ENCODE results near the gene UBE2E2. TPM values are rescaled to one million over a fixed set of nuclear protein-coding genes. Genes with fewer than 3 reads are reported as not detected.

The UBE2E2 gene
- total RNA-seq, 1 donor from 2014 or later: 32.5 TPM

- DNase-seq (ENCODE audit: low spot score, unreplicated experiment): no peak
- no peaks in the 10 kb centered on the region for H3K4me1 Mint-ChIP-seq (ENCODE audit: low read depth)
- H3K27ac Mint-ChIP-seq: no peak overlapping the region
- no peak overlapping the region for H3K4me3 Mint-ChIP-seq (ENCODE audit: low read depth)
- TF ChIP-seq, protein P1, sequence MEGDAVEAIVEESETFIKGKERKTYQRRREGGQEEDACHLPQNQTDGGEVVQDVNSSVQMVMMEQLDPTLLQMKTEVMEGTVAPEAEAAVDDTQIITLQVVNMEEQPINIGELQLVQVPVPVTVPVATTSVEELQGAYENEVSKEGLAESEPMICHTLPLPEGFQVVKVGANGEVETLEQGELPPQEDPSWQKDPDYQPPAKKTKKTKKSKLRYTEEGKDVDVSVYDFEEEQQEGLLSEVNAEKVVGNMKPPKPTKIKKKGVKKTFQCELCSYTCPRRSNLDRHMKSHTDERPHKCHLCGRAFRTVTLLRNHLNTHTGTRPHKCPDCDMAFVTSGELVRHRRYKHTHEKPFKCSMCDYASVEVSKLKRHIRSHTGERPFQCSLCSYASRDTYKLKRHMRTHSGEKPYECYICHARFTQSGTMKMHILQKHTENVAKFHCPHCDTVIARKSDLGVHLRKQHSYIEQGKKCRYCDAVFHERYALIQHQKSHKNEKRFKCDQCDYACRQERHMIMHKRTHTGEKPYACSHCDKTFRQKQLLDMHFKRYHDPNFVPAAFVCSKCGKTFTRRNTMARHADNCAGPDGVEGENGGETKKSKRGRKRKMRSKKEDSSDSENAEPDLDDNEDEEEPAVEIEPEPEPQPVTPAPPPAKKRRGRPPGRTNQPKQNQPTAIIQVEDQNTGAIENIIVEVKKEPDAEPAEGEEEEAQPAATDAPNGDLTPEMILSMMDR (IDR thresholded peaks at IDR 0.05; ENCODE audit: unreplicated experiment): no peak
- H3K9me3 Mint-ChIP-seq (ENCODE audit: low read depth): no peaks in the 10 kb centered on the region
- H3K27me3 Mint-ChIP-seq: no peaks in the 10 kb centered on the region
- no peaks in the 10 kb centered on the region for H3K36me3 Mint-ChIP-seq (ENCODE audit: insufficient read depth)
Observed at GRCh38 chr3:23232016-23232415, 28.9 kb downstream of the UBE2E2 start.

DNA sequence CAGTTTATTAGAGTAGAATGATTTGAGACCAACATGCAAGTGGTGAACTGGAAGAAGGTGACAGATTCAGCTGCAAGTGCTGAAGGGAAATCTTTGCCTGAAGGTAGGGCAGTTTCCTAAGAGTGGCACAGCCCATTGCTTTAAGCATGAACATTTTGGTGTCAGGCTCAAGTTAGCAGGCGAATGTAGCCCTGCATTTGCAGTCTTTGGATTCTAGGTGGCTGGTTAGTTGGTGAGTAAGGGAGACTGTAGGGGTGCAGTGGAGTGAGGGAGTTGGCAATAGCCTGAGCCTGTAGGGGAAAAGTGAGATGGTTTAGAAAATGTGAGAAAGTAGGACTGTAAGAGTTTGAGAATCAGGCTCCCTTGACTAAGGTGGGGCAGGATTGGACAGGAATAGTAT lies 29.7 kb downstream of the UBE2E2 start:
- Mint-ChIP-seq H3K9me3 (ENCODE audit: low read depth) (no peaks in the 10 kb centered on the region), H3K27me3 (no peaks in the 10 kb centered on the region), H3K4me3 (ENCODE audit: low read depth) (no peak overlapping the region), H3K27ac (peak overlapping the region; percentile 32), H3K4me1 (ENCODE audit: low read depth) (no peaks in the 10 kb centered on the region), H3K36me3 (ENCODE audit: insufficient read depth) (no peaks in the 10 kb centered on the region)
- TF ChIP-seq, protein P1 (IDR thresholded peaks at IDR 0.05; ENCODE audit: unreplicated experiment): no peak
- no peak for DNase-seq (ENCODE audit: low spot score, unreplicated experiment)

DNA sequence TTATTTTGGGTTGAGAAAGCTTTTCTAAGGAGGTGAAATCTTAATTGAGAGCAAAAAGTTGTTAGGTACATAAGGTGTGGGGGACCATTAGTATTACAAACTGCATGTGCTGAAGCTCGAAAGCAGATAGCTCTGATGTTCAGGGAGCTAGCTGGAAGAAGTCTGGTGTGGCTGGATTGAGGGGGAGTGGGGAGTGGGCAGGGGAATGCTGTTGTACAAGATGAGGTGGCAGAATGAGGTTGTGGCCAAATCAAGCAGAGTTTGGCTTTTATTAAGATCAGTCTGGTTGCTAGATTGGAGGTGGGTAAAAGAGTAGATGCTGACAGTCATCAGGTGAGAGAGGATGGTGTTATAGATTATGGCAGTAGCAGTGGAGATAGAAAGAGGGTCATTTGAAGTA lies 32.1 kb downstream of the UBE2E2 start:
- Mint-ChIP-seq H3K9me3 (ENCODE audit: low read depth) (no peaks in the 10 kb centered on the region), H3K27me3 (no peaks in the 10 kb centered on the region), H3K36me3 (ENCODE audit: insufficient read depth) (no peaks in the 10 kb centered on the region), H3K27ac (no peak overlapping the region), H3K4me1 (ENCODE audit: low read depth) (no peaks in the 10 kb centered on the region), H3K4me3 (ENCODE audit: low read depth) (no peak overlapping the region)
- TF ChIP-seq, protein P1 (IDR thresholded peaks at IDR 0.05; ENCODE audit: unreplicated experiment): no peak
- no peak for DNase-seq (ENCODE audit: low spot score, unreplicated experiment)

DNA sequence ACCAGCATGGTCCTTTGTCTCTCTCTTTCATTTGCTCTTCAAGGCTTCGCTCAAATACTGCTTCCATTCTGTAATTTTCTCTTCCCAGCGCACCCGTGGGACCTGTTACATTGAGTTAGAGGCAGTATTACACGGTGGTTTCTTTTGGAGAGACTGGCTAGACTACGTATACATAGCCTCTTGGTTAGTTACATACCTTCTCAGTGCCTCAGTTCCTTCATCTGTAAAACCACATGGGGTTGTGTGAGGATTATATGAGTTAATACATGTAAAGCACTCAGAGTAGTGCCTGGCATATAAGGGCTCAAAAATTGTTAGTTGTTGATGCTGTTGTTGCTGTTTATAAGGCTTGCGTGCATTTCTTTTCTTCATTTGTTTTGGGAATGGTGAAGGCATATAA lies 33.8 kb downstream of the UBE2E2 start:
- Mint-ChIP-seq H3K9me3 (ENCODE audit: low read depth) (no peaks in the 10 kb centered on the region), H3K4me1 (ENCODE audit: low read depth) (no peaks in the 10 kb centered on the region), H3K27me3 (no peaks in the 10 kb centered on the region), H3K36me3 (ENCODE audit: insufficient read depth) (no peaks in the 10 kb centered on the region), H3K4me3 (ENCODE audit: low read depth) (no peak overlapping the region), H3K27ac (no peak overlapping the region)
- TF ChIP-seq, protein P1 (IDR thresholded peaks at IDR 0.05; ENCODE audit: unreplicated experiment): no peak
- no peak for DNase-seq (ENCODE audit: low spot score, unreplicated experiment)

GRCh38 chr3:23238156-23238555 lies 35.0 kb downstream of the UBE2E2 start:
- H3K4me3 Mint-ChIP-seq (ENCODE audit: low read depth): no peak overlapping the region
- no peaks in the 10 kb centered on the region for H3K27me3 Mint-ChIP-seq
- H3K4me1 Mint-ChIP-seq (ENCODE audit: low read depth): no peaks in the 10 kb centered on the region
- H3K36me3 Mint-ChIP-seq (ENCODE audit: insufficient read depth): no peaks in the 10 kb centered on the region
- TF ChIP-seq, protein P1 (IDR thresholded peaks at IDR 0.05; ENCODE audit: unreplicated experiment): no peak
- H3K9me3 Mint-ChIP-seq (ENCODE audit: low read depth): no peaks in the 10 kb centered on the region
- no peak overlapping the region for H3K27ac Mint-ChIP-seq
- DNase-seq (ENCODE audit: low spot score, unreplicated experiment): no peak
